Inferior parietal cortex (tissue), 1 donor: ENCODE results near the gene MT1HL1.
A peak's percentile ranks its signal among the peaks of the same experiment; 100 is the strongest.
"Not testable (repeated sequence)": the region's sequence is repeated elsewhere in the genome, so short reads cannot be mapped to it uniquely, and the experiment has no call there.

Experiments used
- DNase-seq: peaks from one replicate; pipeline ENCODE4 v3.0.0-alpha.2; 2016; ENCODE audit errors: extremely low spot score

The MT1HL1 gene

GRCh38 chr1:237016626-237017025, 12.4 kb upstream of the MT1HL1 start:
- DNase-seq = no peak

GRCh38 chr1:237013608-237014007, 9.4 kb upstream of the MT1HL1 start:
- no peak for DNase-seq

GRCh38 chr1:237012788-237013383, 8.6 kb upstream of the MT1HL1 start:
- peak; percentile 29 for DNase-seq

- DNase-seq = no peak
Observed at GRCh38 chr1:237012361-237012760, 8.1 kb upstream of the MT1HL1 start.

- DNase-seq = no peak
Observed at GRCh38 chr1:237011432-237011831, 7.2 kb upstream of the MT1HL1 start.

GRCh38 chr1:237009611-237010010, 5.4 kb upstream of the MT1HL1 start:
- no peak for DNase-seq

GRCh38 chr1:237007147-237007881, 3.1 kb upstream of the MT1HL1 start:
- DNase-seq = no peak

GRCh38 chr1:237005674-237006073, 1.4 kb upstream of the MT1HL1 start:
- no peak for DNase-seq

GRCh38 chr1:237003516-237003915, 725 bp downstream of the MT1HL1 start:
- DNase-seq = no peak

GRCh38 chr1:237000191-237000590, 4.0 kb downstream of the MT1HL1 start:
- no peak for DNase-seq

GRCh38 chr1:236998546-236998945, 5.7 kb downstream of the MT1HL1 start:
- no peak for DNase-seq

GRCh38 chr1:236997882-236998281, 6.4 kb downstream of the MT1HL1 start:
- no peak for DNase-seq

GRCh38 chr1:236997361-236997760, 6.9 kb downstream of the MT1HL1 start:
- DNase-seq = no peak

- DNase-seq = no peak
Observed at GRCh38 chr1:236994450-236994849, 9.8 kb downstream of the MT1HL1 start.

GRCh38 chr1:236992449-236992848, 11.8 kb downstream of the MT1HL1 start:
- no peak for DNase-seq

GRCh38 chr1:236990052-236990445, 14.2 kb downstream of the MT1HL1 start:
- no peak for DNase-seq

GRCh38 chr1:236989290-236990051, 14.8 kb downstream of the MT1HL1 start:
- DNase-seq = no peak

GRCh38 chr1:236983818-236984217, 20.4 kb downstream of the MT1HL1 start:
- no peak for DNase-seq

- no peak for DNase-seq
Observed at GRCh38 chr1:236982380-236982779, 21.9 kb downstream of the MT1HL1 start.

GRCh38 chr1:236981431-236981830, 22.8 kb downstream of the MT1HL1 start:
- not testable (repeated sequence) for DNase-seq

GRCh38 chr1:236980673-236981072, 23.6 kb downstream of the MT1HL1 start:
- DNase-seq = peak; percentile 28

GRCh38 chr1:236979149-236979900, 24.9 kb downstream of the MT1HL1 start:
- peak; percentile 61 for DNase-seq
